Measurements from ENCODE around the gene ACP3.

DNA sequence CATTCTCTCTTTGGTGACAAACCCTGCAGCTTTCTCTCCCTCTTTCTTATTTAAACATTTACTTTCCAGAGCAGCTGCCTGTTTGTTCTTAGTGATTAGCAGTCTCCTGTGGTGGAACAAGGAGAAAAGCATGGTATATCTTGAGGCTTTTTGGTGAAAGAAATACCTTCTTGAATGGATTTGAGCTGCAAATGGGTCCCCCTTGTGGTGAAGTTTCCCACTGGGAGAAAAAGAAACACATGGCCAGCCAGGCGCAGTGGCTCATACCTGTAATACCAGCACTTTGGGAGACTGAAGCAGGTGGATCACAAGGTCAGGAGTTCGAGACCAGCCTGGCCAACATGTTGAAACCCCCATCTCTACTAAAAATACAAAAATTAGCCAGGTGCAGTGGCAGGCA is 48.3 kb upstream of the ACP3 start:
- TF ChIP-seq, protein P1, sequence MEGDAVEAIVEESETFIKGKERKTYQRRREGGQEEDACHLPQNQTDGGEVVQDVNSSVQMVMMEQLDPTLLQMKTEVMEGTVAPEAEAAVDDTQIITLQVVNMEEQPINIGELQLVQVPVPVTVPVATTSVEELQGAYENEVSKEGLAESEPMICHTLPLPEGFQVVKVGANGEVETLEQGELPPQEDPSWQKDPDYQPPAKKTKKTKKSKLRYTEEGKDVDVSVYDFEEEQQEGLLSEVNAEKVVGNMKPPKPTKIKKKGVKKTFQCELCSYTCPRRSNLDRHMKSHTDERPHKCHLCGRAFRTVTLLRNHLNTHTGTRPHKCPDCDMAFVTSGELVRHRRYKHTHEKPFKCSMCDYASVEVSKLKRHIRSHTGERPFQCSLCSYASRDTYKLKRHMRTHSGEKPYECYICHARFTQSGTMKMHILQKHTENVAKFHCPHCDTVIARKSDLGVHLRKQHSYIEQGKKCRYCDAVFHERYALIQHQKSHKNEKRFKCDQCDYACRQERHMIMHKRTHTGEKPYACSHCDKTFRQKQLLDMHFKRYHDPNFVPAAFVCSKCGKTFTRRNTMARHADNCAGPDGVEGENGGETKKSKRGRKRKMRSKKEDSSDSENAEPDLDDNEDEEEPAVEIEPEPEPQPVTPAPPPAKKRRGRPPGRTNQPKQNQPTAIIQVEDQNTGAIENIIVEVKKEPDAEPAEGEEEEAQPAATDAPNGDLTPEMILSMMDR (IDR thresholded peaks at IDR 0.05; ENCODE audit: insufficient read depth, low read depth, low read length), result peak; percentile 36
- no peak for TF ChIP-seq EZH2 (IDR thresholded peaks at IDR 0.05; ENCODE audit: insufficient read depth, low read length)
